IMR-90 (cell line): ENCODE results near the gene TCF7L2.

ENCODE experiments used
- CTCF ChIP-seq: conservative IDR thresholded peaks from 2 replicates; pipeline ENCODE4 v1.5.1; 2012; ENCODE audit warnings: mild to moderate bottlenecking, low read depth, low read length, improper control_type of control experiment
- ELK1 ChIP-seq: fragments of 150-350 bp; IDR thresholded peaks from 2 replicates; pipeline ENCODE4 v1.6.1; 2016; ENCODE audit warnings: low read depth, mild to moderate bottlenecking, low read length, moderate library complexity, borderline replicate concordance
- MAFK ChIP-seq: IDR thresholded peaks from 2 replicates; pipeline ENCODE4 v1.6.1; 2012; ENCODE audit warnings: low read depth, low read length, improper control_type of control experiment
- MAZ ChIP-seq: IDR thresholded peaks from 2 replicates; pipeline ENCODE4 v1.6.1; 2012; ENCODE audit warnings: low read depth, mild to moderate bottlenecking, low read length, improper control_type of control experiment, moderate library complexity, borderline replicate concordance
- MXI1 ChIP-seq: IDR thresholded peaks from 2 replicates; pipeline ENCODE4 v1.6.1; 2012; ENCODE audit warnings: low read depth, mild to moderate bottlenecking, low read length, moderate library complexity, borderline replicate concordance
- POLR2A ChIP-seq: IDR thresholded peaks from 2 replicates; pipeline ENCODE4 v1.6.1; 2012; ENCODE audit warnings: mild to moderate bottlenecking, low read depth, low read length
- RFX5 ChIP-seq: IDR thresholded peaks from 2 replicates; pipeline ENCODE4 v1.8.0; 2012; ENCODE audit warnings: low read depth, mild to moderate bottlenecking, low read length, moderate library complexity

GRCh38 chr10:113139699-113140098, 189.7 kb downstream of the TCF7L2 start:
- TF ChIP-seq MAFK, result no peak
- TF ChIP-seq ELK1, result no peak
- TF ChIP-seq CTCF, result peak; percentile 38
- no peak for TF ChIP-seq POLR2A
- TF ChIP-seq MAZ, result no peak
- no peak for TF ChIP-seq RFX5
- TF ChIP-seq MXI1, result no peak
